A549 (cell line): ENCODE results near the gene ZNF471.

Source experiments
- KDM1A ChIP-seq: fragments of 200-600 bp; sonication (generic); IDR thresholded peaks from 2 replicates; pipeline ENCODE4 v1.6.1; 2016; ENCODE audit warnings: low read depth, mild to moderate bottlenecking
- KDM5A ChIP-seq: fragments of 200-600 bp; sonication (generic); IDR thresholded peaks from 2 replicates; pipeline ENCODE4 v1.6.1; 2016; ENCODE audit warnings: antibody characterized with exemption, mild to moderate bottlenecking
- MAX ChIP-seq: IDR thresholded peaks from 2 replicates; pipeline ENCODE4 v1.6.1; 2012
- RARB ChIP-seq: fragments of 250-450 bp; sonication (Bioruptor Pico); IDR thresholded peaks from 2 replicates; pipeline ENCODE4 v1.8.0; 2021; ENCODE audit warnings: mild to moderate bottlenecking, moderate library complexity
- RNF2 ChIP-seq: fragments of 200-600 bp; sonication (generic); IDR thresholded peaks from 2 replicates; pipeline ENCODE4 v1.6.1; 2016; ENCODE audit warnings: low read depth, mild to moderate bottlenecking, antibody characterized with exemption, moderate library complexity, borderline replicate concordance
- SMC3 ChIP-seq: fragments of >200 bp; sonication (Bioruptor Twin); formaldehyde crosslinking; IDR thresholded peaks from 3 replicates; pipeline ENCODE4 v1.6.1; 2018; ENCODE audit warnings: inconsistent platforms
- SREBF2 ChIP-seq: fragments of 450-650 bp; IDR thresholded peaks from 2 replicates; pipeline ENCODE4 v1.6.1; 2014; ENCODE audit warnings: mild to moderate bottlenecking, moderate library complexity
- ZSCAN20 ChIP-seq: fragments of 250-450 bp; sonication (Bioruptor Pico); IDR thresholded peaks from 2 replicates; pipeline ENCODE4 v1.8.0; 2022; ENCODE audit warnings: mild to moderate bottlenecking, moderate library complexity
- TF ChIP-seq, protein P1 (sequence below): fragments of 150-350 bp; IDR thresholded peaks from 2 replicates; pipeline ENCODE4 v1.6.1; 2014; ENCODE audit warnings: low read depth, mild to moderate bottlenecking, low read length
- TF ChIP-seq, protein P2 (sequence below): fragments of >200 bp; sonication (Bioruptor Twin); formaldehyde crosslinking; IDR thresholded peaks from 3 replicates; pipeline ENCODE4 v1.5.1; 2016

GRCh38 chr19:56474308-56474707 lies 33.3 kb upstream of the ZNF471 start:
- TF ChIP-seq ZSCAN20 (CRISPR knock-in tag) = no peak
- TF ChIP-seq, protein P1, sequence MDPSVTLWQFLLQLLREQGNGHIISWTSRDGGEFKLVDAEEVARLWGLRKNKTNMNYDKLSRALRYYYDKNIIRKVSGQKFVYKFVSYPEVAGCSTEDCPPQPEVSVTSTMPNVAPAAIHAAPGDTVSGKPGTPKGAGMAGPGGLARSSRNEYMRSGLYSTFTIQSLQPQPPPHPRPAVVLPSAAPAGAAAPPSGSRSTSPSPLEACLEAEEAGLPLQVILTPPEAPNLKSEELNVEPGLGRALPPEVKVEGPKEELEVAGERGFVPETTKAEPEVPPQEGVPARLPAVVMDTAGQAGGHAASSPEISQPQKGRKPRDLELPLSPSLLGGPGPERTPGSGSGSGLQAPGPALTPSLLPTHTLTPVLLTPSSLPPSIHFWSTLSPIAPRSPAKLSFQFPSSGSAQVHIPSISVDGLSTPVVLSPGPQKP = no peak
- TF ChIP-seq, protein P2, sequence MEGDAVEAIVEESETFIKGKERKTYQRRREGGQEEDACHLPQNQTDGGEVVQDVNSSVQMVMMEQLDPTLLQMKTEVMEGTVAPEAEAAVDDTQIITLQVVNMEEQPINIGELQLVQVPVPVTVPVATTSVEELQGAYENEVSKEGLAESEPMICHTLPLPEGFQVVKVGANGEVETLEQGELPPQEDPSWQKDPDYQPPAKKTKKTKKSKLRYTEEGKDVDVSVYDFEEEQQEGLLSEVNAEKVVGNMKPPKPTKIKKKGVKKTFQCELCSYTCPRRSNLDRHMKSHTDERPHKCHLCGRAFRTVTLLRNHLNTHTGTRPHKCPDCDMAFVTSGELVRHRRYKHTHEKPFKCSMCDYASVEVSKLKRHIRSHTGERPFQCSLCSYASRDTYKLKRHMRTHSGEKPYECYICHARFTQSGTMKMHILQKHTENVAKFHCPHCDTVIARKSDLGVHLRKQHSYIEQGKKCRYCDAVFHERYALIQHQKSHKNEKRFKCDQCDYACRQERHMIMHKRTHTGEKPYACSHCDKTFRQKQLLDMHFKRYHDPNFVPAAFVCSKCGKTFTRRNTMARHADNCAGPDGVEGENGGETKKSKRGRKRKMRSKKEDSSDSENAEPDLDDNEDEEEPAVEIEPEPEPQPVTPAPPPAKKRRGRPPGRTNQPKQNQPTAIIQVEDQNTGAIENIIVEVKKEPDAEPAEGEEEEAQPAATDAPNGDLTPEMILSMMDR = no peak
- TF ChIP-seq RNF2 = no peak
- TF ChIP-seq RARB (CRISPR knock-in tag) = no peak
- no peak for TF ChIP-seq MAX
- no peak for TF ChIP-seq SREBF2
- TF ChIP-seq KDM5A = no peak
- TF ChIP-seq SMC3 = no peak
- TF ChIP-seq KDM1A = no peak
